HepG2 (cell line): ENCODE results near the gene HPDL. TPM values are rescaled to one million over a fixed set of nuclear protein-coding genes. Genes with fewer than 3 reads are reported as not detected.

Experiments used
- ATAC-seq: fragments of 200-7000 bp; cut with Tn5 transposase; 3 replicates; pipeline ENCODE4 v1.9.1; 2020; ENCODE audit warnings: mild to moderate bottlenecking, moderate library complexity
- BruUV-seq: library from RNA; stranded (reverse); fragments of 400-500 nt; replicated peaks from 2 replicates; lab custom pipeline; 2021; lab: Mats Ljungman, UMichigan
- CTCF ChIA-PET: fragments of 300-600 bp; formaldehyde crosslinking; extraction: SDS; loops from one replicate; lab custom pipeline; 2021; ENCODE audit warnings: low total read pairs, inconsistent platforms, low intra/inter-chr PET ratio; lab: Yijun Ruan, JAX
- POLR2A ChIA-PET: fragments of 350-600 bp; sonication (Branson Sonifier 250); formaldehyde crosslinking; loops from one replicate; lab custom pipeline; 2020; ENCODE audit warnings: antibody characterized with exemption, inconsistent platforms; lab: Yijun Ruan, JAX
- DNase-seq: peaks from one replicate; pipeline ENCODE4 v3.0.0-alpha.2; 2015; ENCODE audit warnings: low spot score
- FAIRE-seq: peaks from 3 replicates; lab custom pipeline; 2011; peaks lifted over from hg19 to GRCh38; lab: Jason Lieb, UNC
- H2AFZ ChIP-seq: one replicate; pipeline ENCODE4 v1.6.1; 2011; ENCODE audit warnings: low read length, inconsistent platforms
- H3K27ac ChIP-seq: fragments of 300-600 bp; 3 replicates; pipeline ENCODE4 v1.8.0; 2011; ENCODE audit warnings: mixed run types, mild to moderate bottlenecking, mixed read lengths, low read length, inconsistent platforms; ENCODE audit not compliant: insufficient read depth; ENCODE audit errors: extremely low read length
- H3K27me3 ChIP-seq, 2 experiments: fragments of 200-600 bp in 1 of 2; 2 replicates in 1 of 2; 3 replicates in 1 of 2; pipeline versions ENCODE4 v1.6.0 to v1.8.0; 2011; ENCODE audit warnings: low read length in 2 of 2, mild to moderate bottlenecking in 2 of 2, moderate library complexity in 2 of 2, inconsistent platforms in 1 of 2; ENCODE audit not compliant: insufficient read depth in 2 of 2, control insufficient read depth in 1 of 2
- H3K36me3 ChIP-seq, 2 experiments: fragments of 200-600 bp in 1 of 2; replicated peaks in 1 of 2; 2 replicates in 1 of 2; 3 replicates in 1 of 2; pipeline versions ENCODE4 v1.5.1 to v1.8.0; 2011; ENCODE audit warnings: low read length in 2 of 2, inconsistent platforms in 1 of 2; ENCODE audit not compliant: insufficient read depth in 2 of 2, control insufficient read depth in 1 of 2
- H3K4me1 ChIP-seq: 2 replicates; pipeline ENCODE4 v1.5.1; 2012; ENCODE audit warnings: low read length, inconsistent platforms; ENCODE audit not compliant: insufficient read depth
- H3K4me2 ChIP-seq: 2 replicates; pipeline ENCODE4 v1.6.0; 2011; ENCODE audit warnings: low read depth, low read length, inconsistent platforms
- H3K4me3 ChIP-seq, 3 experiments: fragments of 200-600 bp in 1 of 3; sonication (generic), shearing (Covaris generic) in 1 of 3; replicated peaks in 1 of 3; 2 replicates each; pipeline ENCODE4 v1.5.1; 2011 to 2016; ENCODE audit warnings: low read length in 3 of 3, inconsistent platforms in 2 of 3, low read depth in 2 of 3, mild to moderate bottlenecking in 2 of 3, control low read depth in 1 of 3, mixed read lengths in 1 of 3; ENCODE audit not compliant: insufficient read depth in 1 of 3
- H3K79me2 ChIP-seq: one replicate; pipeline ENCODE4 v1.6.1; 2011; ENCODE audit warnings: low read length, inconsistent platforms; ENCODE audit not compliant: insufficient read depth
- H3K9ac ChIP-seq: 2 replicates; pipeline ENCODE4 v1.6.0; 2011; ENCODE audit warnings: mild to moderate bottlenecking, low read depth, low read length, inconsistent platforms; ENCODE audit not compliant: insufficient read depth
- H3K9me3 ChIP-seq: 2 replicates; pipeline ENCODE4 v1.5.1; 2012; ENCODE audit warnings: mild to moderate bottlenecking, low read length
- H4K20me1 ChIP-seq: 2 replicates; pipeline ENCODE4 v1.6.0; 2011; ENCODE audit warnings: inconsistent platforms, mild to moderate bottlenecking, low read length, moderate library complexity; ENCODE audit not compliant: insufficient read depth
- AGO2 ChIP-seq: fragments of 200-400 bp; formaldehyde crosslinking; optimal IDR thresholded peaks from 2 replicates; pipeline ENCODE3; 2017; ENCODE audit warnings: mild to moderate bottlenecking, low read depth, low read length, moderate library complexity
- MED13 ChIP-seq: sonication (generic); formaldehyde crosslinking; IDR thresholded peaks from 2 replicates; pipeline ENCODE4 v1.5.0; 2020; ENCODE audit warnings: missing genetic modification reagents
- POLR2AphosphoS5 ChIP-seq: IDR thresholded peaks from 2 replicates; pipeline ENCODE4 v1.6.1; 2012; ENCODE audit warnings: low read depth, low read length
- RBM22 ChIP-seq: fragments of 200-400 bp; formaldehyde crosslinking; optimal IDR thresholded peaks from 2 replicates; pipeline ENCODE3; 2017; ENCODE audit warnings: mild to moderate bottlenecking, low read length, moderate library complexity
- SRSF1 ChIP-seq: fragments of 200-400 bp; formaldehyde crosslinking; optimal IDR thresholded peaks from 2 replicates; pipeline ENCODE3; 2017; ENCODE audit warnings: mild to moderate bottlenecking, low read depth, low read length, moderate library complexity
- ZNF317 ChIP-seq: sonication (generic); formaldehyde crosslinking; IDR thresholded peaks from 2 replicates; pipeline ENCODE4 v1.5.0; 2020; ENCODE audit warnings: mild to moderate bottlenecking, missing genetic modification reagents
- ZSCAN22 ChIP-seq: sonication (generic); formaldehyde crosslinking; IDR thresholded peaks from 2 replicates; pipeline ENCODE4 v1.4.0; 2020; ENCODE audit warnings: mild to moderate bottlenecking, missing genetic modification reagents
- WGBS: methylation state at CpG from one replicate; pipeline ENCODE4 v1.1.6; 2017; ENCODE audit warnings: low lambda C conversion rate; 5-methylcytosine and 5-hydroxymethylcytosine counted together
- in situ Hi-C: cut with HindIII; loops from 2 replicates; pipeline ENCODE4 v1.10.0; 2017; ENCODE audit warnings: low pct_unique_long_range_greater_than_20kb; ENCODE audit not compliant: extremely low pct_ligation_motif_present
- intact Hi-C: fragments of 100-400 bp; cut with micrococcal nuclease; formaldehyde crosslinking; loops from one replicate; pipeline ENCODE4 v1.10.0; 2022; ENCODE audit not compliant: unreplicated experiment
- polyA plus RNA-seq, 8 experiments: library from polyadenylated mRNA; depleted of rRNA in 3 of 8; stranded (reverse) in 7 of 8; unstranded in 1 of 8; fragments of >200 nt; fragmentation: Illumina TruSeq in 4 of 8; extraction: Trizol in 4 of 8; gene quantifications; 2 replicates each; pipeline versions ENCODE4 v1.2.1 to v1.2.3, GENCODE V29; 2011 to 2016; ENCODE audit warnings: low read depth in 4 of 8, missing spikeins in 1 of 8, mixed read lengths in 1 of 8; ENCODE audit not compliant: insufficient read depth in 1 of 8
- total RNA-seq, 5 experiments: library from RNA; depleted of rRNA; stranded (reverse); fragments of >200 nt; fragmentation: Illumina TruSeq; extraction: Trizol; gene quantifications; 2 replicates each; pipeline ENCODE4 v1.2.3, GENCODE V29; 2016; ENCODE audit warnings: low read depth in 1 of 5

The HPDL gene
- total and polyA plus RNA-seq, 2 of the 13 experiments (the other 11 are each of a cell fraction or from before 2014, with no cell fraction given), result not detected

GRCh38 chr1:45345014-45345413, 18.3 kb downstream of the HPDL start:
- Histone ChIP-seq H3K36me3 (peaks cover 15 to 36% of the 10 kb centered on the region in 2 experiments), H3K9ac (no peak overlapping the region), H3K27me3 (no peaks in the 10 kb centered on the region), H3K9me3 (no peaks in the 10 kb centered on the region), H3K27ac (no peak overlapping the region), H3K79me2 (peaks cover 20% of the 10 kb centered on the region), H3K4me2 (no peak overlapping the region), H4K20me1 (no peaks in the 10 kb centered on the region), H2AFZ (no peak overlapping the region), H3K4me1 (peaks cover 18% of the 10 kb centered on the region), H3K4me3 (no peak overlapping the region)
- no peak for ATAC-seq
- BruUV-seq, result no TSS peak
- no peak for TF ChIP-seq ZSCAN22 (CRISPR knock-in tag)
- no peak for TF ChIP-seq MED13
- TF ChIP-seq AGO2, result peak; percentile 85
- no CpG with 5 or more reads among the region's 13 CpGs for WGBS
- in situ Hi-C loops (no loop called here), intact Hi-C loops (no loop called here)
- no peak for DNase-seq
- ChIA-PET CTCF (no interaction called here), POLR2A (interaction anchor here (1.2 to 2.7 kb wide), 4 partner anchors 9 to 334 kb away, joined by 3 to 8 read pairs (median 4); partner anchors contain the start of gene HECTD3)
- FAIRE-seq, result no peak

GRCh38 chr1:45346473-45346872, 19.8 kb downstream of the HPDL start:
- no TSS peak for BruUV-seq
- Histone ChIP-seq H3K4me2 (no peak overlapping the region), H3K9ac (no peak overlapping the region), H3K4me1 (peaks cover 14% of the 10 kb centered on the region), H3K36me3 (peaks cover 15 to 34% of the 10 kb centered on the region in 2 experiments), H3K27ac (no peak overlapping the region), H3K4me3 (no peak overlapping the region), H2AFZ (no peak overlapping the region), H3K27me3 (no peaks in the 10 kb centered on the region), H3K79me2 (peaks cover 7% of the 10 kb centered on the region), H4K20me1 (no peaks in the 10 kb centered on the region), H3K9me3 (no peaks in the 10 kb centered on the region)
- ATAC-seq, result no peak
- TF ChIP-seq POLR2AphosphoS5 (peak; percentile 25; the same call in 1 of the 2 replicates), SRSF1 (no peak), RBM22 (peak; percentile 82), ZNF317 (CRISPR knock-in tag) (no peak)
- no peak for DNase-seq
- intact Hi-C loops, result no loop called here
- no peak for FAIRE-seq
- 87% methylated on average over 2 of the region's 2 CpGs for WGBS
- CTCF ChIA-PET, result no interaction called here
- in situ Hi-C loops, result no loop called here
- POLR2A ChIA-PET, result interaction anchor here (1.3 to 2.7 kb wide), 2 partner anchors 43 to 335 kb away, joined by 3 to 8 read pairs; partner anchors contain the start of gene HECTD3
